D341Med (cell line): Measurements from ENCODE around the gene SLC38A5.
"Not testable (repeated sequence)": the region's sequence is repeated elsewhere in the genome, so short reads cannot be mapped to it uniquely, and the experiment has no call there.

Experiments used
- DNase-seq: peaks from one replicate; pipeline ENCODE4 v3.0.0; 2012; ENCODE audit warnings: low spot score

Gene SLC38A5

GRCh38 chrX:48470110-48470832, at the start of gene SLC38A5:
Gene SLC38A5, minus strand, starts transcription at chrX:48470260. Its CDS starts 2,336 bp downstream, at chrX:48467924.
- peak; percentile 15 for DNase-seq

- DNase-seq: not testable (repeated sequence)
These were observed 49.4 kb upstream of the SLC38A5 start for GRCh38 chrX:48519481-48519880.

- DNase-seq: no peak
These were observed 46.9 kb upstream of the SLC38A5 start for GRCh38 chrX:48516987-48517386.

- no peak for DNase-seq
These were observed 46.2 kb upstream of the SLC38A5 start for GRCh38 chrX:48516285-48516684.

- no peak for DNase-seq
These were observed 45.8 kb upstream of the SLC38A5 start for GRCh38 chrX:48515842-48516241.

GRCh38 chrX:48514868-48515460, 44.9 kb upstream of the SLC38A5 start:
- no peak for DNase-seq

- DNase-seq: no peak
These were observed 44.2 kb upstream of the SLC38A5 start for GRCh38 chrX:48514126-48514806.

GRCh38 chrX:48513670-48514069, 43.6 kb upstream of the SLC38A5 start:
- no peak for DNase-seq

- DNase-seq: no peak
These were observed 42.4 kb upstream of the SLC38A5 start for GRCh38 chrX:48512371-48512935.

- peak; percentile 46 for DNase-seq
These were observed 41.5 kb upstream of the SLC38A5 start for GRCh38 chrX:48511560-48511959.

- no peak for DNase-seq
These were observed 39.6 kb upstream of the SLC38A5 start for GRCh38 chrX:48509619-48510018.

- no peak for DNase-seq
These were observed 39.2 kb upstream of the SLC38A5 start for GRCh38 chrX:48509245-48509590.

- DNase-seq: peak; percentile 94
These were observed 38.6 kb upstream of the SLC38A5 start, which contains the start of gene PORCN for GRCh38 chrX:48508400-48509244. Gene PORCN, plus strand, starts transcription at chrX:48508992. Its CDS starts 829 bp downstream, at chrX:48509821.

- DNase-seq: no peak
These were observed 37.2 kb upstream of the SLC38A5 start for GRCh38 chrX:48507246-48507645.

- no peak for DNase-seq
These were observed 35.4 kb upstream of the SLC38A5 start for GRCh38 chrX:48505481-48505880.

GRCh38 chrX:48504261-48504660, 34.2 kb upstream of the SLC38A5 start:
- DNase-seq: no peak

- no peak for DNase-seq
These were observed 28.3 kb upstream of the SLC38A5 start for GRCh38 chrX:48498374-48498809.

GRCh38 chrX:48497871-48498270, 27.8 kb upstream of the SLC38A5 start:
- DNase-seq: no peak

- DNase-seq: no peak
These were observed 26.6 kb upstream of the SLC38A5 start for GRCh38 chrX:48496660-48497059.

- DNase-seq: peak; percentile 67
These were observed 23.9 kb upstream of the SLC38A5 start for GRCh38 chrX:48493890-48494364.

- DNase-seq: no peak
These were observed 22.3 kb upstream of the SLC38A5 start for GRCh38 chrX:48492293-48492910.
